ENCODE measurements around the gene ZNF48.

ZNF48 gene

DNA sequence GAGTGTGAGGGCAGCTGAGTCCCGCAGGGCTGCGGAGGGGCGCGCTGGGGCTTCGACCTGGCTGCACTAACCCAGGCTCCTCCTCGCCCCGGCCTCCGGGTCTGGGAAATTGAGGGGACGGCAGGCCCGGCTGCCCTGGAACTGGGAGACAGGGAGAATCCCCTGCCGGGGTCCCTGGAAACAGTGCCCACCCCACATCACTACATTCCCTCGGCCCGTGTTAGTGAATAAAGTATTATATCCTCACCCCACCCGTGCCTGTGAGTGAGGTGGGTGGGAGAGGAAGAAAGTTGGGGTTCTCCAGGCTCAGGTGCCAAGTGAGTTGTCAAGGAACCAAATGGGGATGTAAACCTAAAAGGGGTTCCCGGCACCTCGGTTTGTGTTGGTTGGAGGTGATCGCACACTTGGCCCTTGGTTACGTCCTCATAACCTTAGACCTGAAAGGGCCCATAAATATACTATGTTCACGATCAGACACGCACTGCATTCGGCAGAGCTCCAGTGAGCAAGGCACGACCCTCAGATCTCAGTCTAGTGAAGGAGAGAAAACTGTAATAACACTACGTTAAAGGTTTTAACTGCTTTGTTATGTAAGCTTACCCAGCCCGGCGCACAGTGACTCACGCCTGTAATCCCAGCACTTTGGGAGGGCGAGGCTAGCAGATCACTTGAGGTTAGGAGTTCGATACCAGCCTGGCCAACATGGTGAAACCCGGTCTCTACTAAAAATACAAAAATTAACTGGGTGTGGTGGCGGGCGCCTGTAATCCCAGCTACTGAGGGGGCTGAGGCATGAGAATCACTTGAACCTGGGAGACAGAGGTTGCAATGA, 23.3 kb downstream of the ZNF48 start:
- no peak; the same call in 1 of the 2 replicates for TF ChIP-seq CTCF (IDR thresholded peaks at IDR 0.05; ENCODE audit: low read length)
- no peak for TF ChIP-seq EZH2 (IDR thresholded peaks at IDR 0.05; ENCODE audit: borderline replicate concordance, low read length)
- H3K9me2 ChIP-seq (ENCODE audit: low read depth, low read length), result no peaks in the 10 kb centered on the region
- H3K9ac ChIP-seq (ENCODE audit: low read length), result peak overlapping the region; percentile 64
- peak overlapping the region; percentile 77 for H3K27ac ChIP-seq (ENCODE audit: low read depth, low read length, poor library complexity, severe bottlenecking)
- no peak overlapping the region for H2AFZ ChIP-seq (ENCODE audit: low read length)
- peaks cover 40% of the 10 kb centered on the region for H3K36me3 ChIP-seq (ENCODE audit: insufficient read depth, low read length)
- no peaks in the 10 kb centered on the region for H4K20me1 ChIP-seq (ENCODE audit: insufficient read depth, low read length)
- H3K4me2 ChIP-seq (ENCODE audit: low read length), result peak overlapping the region; percentile 59
- no peaks in the 10 kb centered on the region for H3K9me3 ChIP-seq (ENCODE audit: low read length)
- no peaks in the 10 kb centered on the region for H3K79me2 ChIP-seq (ENCODE audit: insufficient read depth, low read length)
- peaks cover 19% of the 10 kb centered on the region for H3K4me1 ChIP-seq (ENCODE audit: insufficient read depth, low read length, severe bottlenecking)
- H3F3A ChIP-seq (ENCODE audit: insufficient read depth, low read length), result no peaks in the 10 kb centered on the region
- H3K4me3 ChIP-seq (ENCODE audit: low read depth, low read length, poor library complexity, severe bottlenecking), result peak overlapping the region; percentile 54
- H3K27me3 ChIP-seq (ENCODE audit: insufficient read depth, low read length), result no peaks in the 10 kb centered on the region

DNA sequence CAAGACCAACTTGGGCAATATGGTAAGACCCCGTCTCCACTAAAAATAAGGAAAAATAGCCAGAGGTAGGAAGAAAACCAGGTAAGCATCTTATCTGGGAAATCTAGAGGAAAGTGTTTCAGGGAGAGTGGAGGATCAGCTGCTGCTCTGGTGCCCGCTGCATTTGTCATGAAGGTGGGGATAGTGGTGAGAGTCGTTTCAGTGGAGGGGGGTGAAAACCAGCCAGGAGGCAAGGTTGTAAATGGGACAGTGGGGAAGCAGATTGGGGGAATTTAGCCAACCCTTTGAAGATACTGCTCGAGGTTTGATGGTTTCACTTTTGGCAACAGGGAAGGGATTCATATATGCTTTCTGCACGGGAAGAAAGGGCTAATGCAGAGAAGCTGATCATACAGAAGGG, 25.8 kb downstream of the ZNF48 start:
- H3K4me3 ChIP-seq (ENCODE audit: low read depth, low read length, poor library complexity, severe bottlenecking), result no peak overlapping the region
- no peaks in the 10 kb centered on the region for H4K20me1 ChIP-seq (ENCODE audit: insufficient read depth, low read length)
- no peak overlapping the region for H3K27ac ChIP-seq (ENCODE audit: low read depth, low read length, poor library complexity, severe bottlenecking)
- H3K36me3 ChIP-seq (ENCODE audit: insufficient read depth, low read length), result peaks cover 51% of the 10 kb centered on the region
- TF ChIP-seq CTCF (IDR thresholded peaks at IDR 0.05; ENCODE audit: low read length) (no peak), EZH2 (IDR thresholded peaks at IDR 0.05; ENCODE audit: borderline replicate concordance, low read length) (no peak)
- H3K27me3 ChIP-seq (ENCODE audit: insufficient read depth, low read length), result no peaks in the 10 kb centered on the region
- H2AFZ ChIP-seq (ENCODE audit: low read length), result no peak overlapping the region
- H3K4me2 ChIP-seq (ENCODE audit: low read length), result no peak overlapping the region
- no peaks in the 10 kb centered on the region for H3K9me3 ChIP-seq (ENCODE audit: low read length)
- no peaks in the 10 kb centered on the region for H3F3A ChIP-seq (ENCODE audit: insufficient read depth, low read length)
- no peak overlapping the region for H3K9ac ChIP-seq (ENCODE audit: low read length)
- H3K79me2 ChIP-seq (ENCODE audit: insufficient read depth, low read length), result no peaks in the 10 kb centered on the region
- no peaks in the 10 kb centered on the region for H3K9me2 ChIP-seq (ENCODE audit: low read depth, low read length)
- peaks cover 19% of the 10 kb centered on the region for H3K4me1 ChIP-seq (ENCODE audit: insufficient read depth, low read length, severe bottlenecking)

GRCh38 chr16:30428055-30428454, 32.8 kb downstream of the ZNF48 start:
- peaks cover 46% of the 10 kb centered on the region for H3K36me3 ChIP-seq (ENCODE audit: insufficient read depth, low read length)

More at GRCh38 chr16:30428055-30428454, 32.8 kb downstream of the ZNF48 start:
- Histone ChIP-seq H3F3A (ENCODE audit: insufficient read depth, low read length) (no peaks in the 10 kb centered on the region), H3K79me2 (ENCODE audit: insufficient read depth, low read length) (peaks cover 18% of the 10 kb centered on the region), H3K4me1 (ENCODE audit: insufficient read depth, low read length, severe bottlenecking) (peaks cover 21% of the 10 kb centered on the region), H3K4me3 (ENCODE audit: low read depth, low read length, poor library complexity, severe bottlenecking) (peak overlapping the region; percentile 90), H3K9me3 (ENCODE audit: low read length) (no peaks in the 10 kb centered on the region), H3K9me2 (ENCODE audit: low read depth, low read length) (no peaks in the 10 kb centered on the region), H2AFZ (ENCODE audit: low read length) (no peak overlapping the region), H3K9ac (ENCODE audit: low read length) (no peak overlapping the region), H3K27me3 (ENCODE audit: insufficient read depth, low read length) (no peaks in the 10 kb centered on the region), H3K27ac (ENCODE audit: low read depth, low read length, poor library complexity, severe bottlenecking) (no peak overlapping the region), H4K20me1 (ENCODE audit: insufficient read depth, low read length) (no peaks in the 10 kb centered on the region), H3K4me2 (ENCODE audit: low read length) (peak overlapping the region; percentile 84)
- TF ChIP-seq CTCF (IDR thresholded peaks at IDR 0.05; ENCODE audit: low read length), result no peak
